Spinal cord (tissue), 10 donors: ENCODE data around the gene FADS2. TPM values are rescaled to one million over a fixed set of nuclear protein-coding genes. Genes with fewer than 3 reads are reported as not detected.
A peak's percentile ranks its signal among the peaks of the same experiment; 100 is the strongest.

Source experiments
- DNase-seq, 6 donors: peaks; one replicate each; pipeline versions ENCODE4 v3.0.0 to v3.0.0-alpha.2; 2013 to 2015; ENCODE audit warnings: low spot score in 6 of 6, low read depth in 4 of 6
- H3K27ac ChIP-seq: one replicate; pipeline ENCODE4 v1.5.1; 2013; ENCODE audit warnings: low read depth, low read length, control low read depth
- H3K27me3 ChIP-seq: one replicate; pipeline ENCODE4 v1.6.1; 2013; ENCODE audit warnings: low read length; ENCODE audit not compliant: control insufficient read depth, insufficient read depth
- H3K36me3 ChIP-seq: one replicate; pipeline ENCODE4 v1.6.1; 2013; ENCODE audit warnings: low read length; ENCODE audit not compliant: control insufficient read depth, insufficient read depth
- H3K4me1 ChIP-seq: one replicate; pipeline ENCODE4 v1.6.1; 2013; ENCODE audit warnings: low read length; ENCODE audit not compliant: control insufficient read depth, insufficient read depth
- H3K4me3 ChIP-seq: one replicate; pipeline ENCODE4 v1.5.1; 2013; ENCODE audit warnings: low read depth, low read length, control low read depth
- H3K9me3 ChIP-seq: one replicate; pipeline ENCODE4 v1.6.1; 2013; ENCODE audit warnings: low read length; ENCODE audit not compliant: control insufficient read depth, insufficient read depth
- WGBS: methylation state at CpG from one replicate; pipeline ENCODE4 v1.1.5; 2013; ENCODE audit warnings: missing lambda C conversion rate; ENCODE audit not compliant: insufficient coverage; 5-methylcytosine and 5-hydroxymethylcytosine counted together
- polyA plus RNA-seq, 2 donors: library from polyadenylated mRNA; unstranded; fragments of 120-200 nt; gene quantifications; one replicate each; pipeline ENCODE4 v1.2.1, GENCODE V29; 2013; ENCODE audit not compliant: insufficient read length in 2 of 2
- total RNA-seq, 2 donors: library from RNA; depleted of rRNA in 1 of 2; stranded (reverse); fragments of 120-200 nt in 1 of 2; fragments of >200 nt in 1 of 2; gene quantifications; one replicate each; pipeline versions ENCODE4 v1.2.3 to v1.2.4, GENCODE V29; 2013 to 2014
- donor health status: healthy.

The FADS2 gene
- total and polyA plus RNA-seq, 4 donors: 125 to 452 (median 293) TPM

DNA sequence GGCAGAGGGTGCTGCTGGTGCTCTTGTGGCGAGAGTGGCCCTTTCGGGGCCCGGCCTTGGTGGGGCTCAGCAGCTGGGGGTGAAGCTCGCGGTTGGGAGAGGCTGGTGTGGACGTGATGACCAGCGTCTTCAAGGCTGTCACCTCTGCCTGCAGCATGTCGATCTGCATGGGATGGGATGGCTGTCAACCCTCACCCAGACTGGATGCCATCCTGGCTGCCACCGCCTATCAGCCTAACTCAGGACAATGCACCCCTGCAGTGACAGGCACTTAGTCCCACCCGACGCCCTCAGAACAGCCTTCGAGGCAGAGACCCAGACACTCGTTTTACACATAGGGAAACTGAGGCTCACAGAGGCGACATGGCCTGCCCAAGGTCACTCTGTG lies 78.4 kb downstream of the FADS2 start:
- Histone ChIP-seq H3K36me3 (peaks cover 54% of the 10 kb centered on the region), H3K27ac (no peak overlapping the region), H3K27me3 (no peaks in the 10 kb centered on the region), H3K9me3 (no peaks in the 10 kb centered on the region), H3K4me3 (no peak overlapping the region), H3K4me1 (peaks cover 26% of the 10 kb centered on the region)
- no peak for DNase-seq
- WGBS: 83% methylated on average over 14 of the region's 14 CpGs

GRCh38 chr11:61907282-61907681 lies 79.2 kb downstream of the FADS2 start:
- Histone ChIP-seq H3K27me3 (no peaks in the 10 kb centered on the region), H3K4me3 (no peak overlapping the region), H3K4me1 (peaks cover 34% of the 10 kb centered on the region), H3K27ac (no peak overlapping the region), H3K36me3 (peaks cover 52% of the 10 kb centered on the region), H3K9me3 (no peaks in the 10 kb centered on the region)
- no peak for DNase-seq
- WGBS: 87% methylated on average over 18 of the region's 19 CpGs

DNA sequence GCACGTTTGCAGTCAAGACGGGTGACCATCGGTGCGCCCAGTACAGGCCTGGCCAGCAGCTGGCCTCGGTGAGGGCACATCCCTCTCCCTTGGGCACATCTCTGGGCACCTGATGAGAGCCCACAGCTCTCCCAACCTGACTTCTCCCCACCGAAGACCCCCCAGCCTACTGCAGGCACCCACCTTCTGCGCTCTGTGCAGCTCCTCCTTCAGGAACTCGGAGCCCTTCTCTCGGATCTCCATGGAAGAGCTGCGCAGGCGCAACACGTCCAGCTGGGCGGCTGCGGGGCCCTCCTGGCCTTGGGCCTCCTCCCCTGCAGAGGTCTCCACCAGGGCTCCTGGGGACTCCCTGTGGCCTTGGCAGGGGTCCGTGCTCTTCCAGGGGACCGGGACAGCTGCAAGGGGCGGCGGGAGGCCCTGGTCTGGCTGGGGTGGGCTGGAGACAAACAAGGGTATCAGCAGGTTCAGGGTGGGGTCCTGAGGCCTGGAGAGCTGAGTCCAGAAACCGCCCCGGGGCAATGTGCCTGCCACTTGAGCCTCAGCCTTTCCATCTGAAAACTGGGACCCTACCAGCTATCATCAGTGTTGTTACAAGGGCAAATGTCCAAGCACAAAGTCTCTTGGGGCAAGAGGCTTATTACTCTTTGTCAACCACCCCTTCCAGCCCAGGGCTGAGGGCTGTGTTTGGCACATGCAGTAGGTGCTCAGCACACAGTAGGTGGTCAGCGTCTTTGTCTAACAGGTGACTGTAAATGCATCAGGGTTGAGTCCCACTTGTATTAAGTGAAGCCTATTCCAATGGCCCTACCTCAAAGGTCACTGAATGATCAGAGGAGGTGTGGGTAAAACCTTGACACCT lies 80.0 kb downstream of the FADS2 start:
- Histone ChIP-seq H3K4me1 (peaks cover 39% of the 10 kb centered on the region), H3K9me3 (no peaks in the 10 kb centered on the region), H3K36me3 (peaks cover 44% of the 10 kb centered on the region), H3K4me3 (no peak overlapping the region), H3K27ac (peak overlapping the region; percentile 1), H3K27me3 (no peaks in the 10 kb centered on the region)
- 84% methylated on average over 20 of the region's 21 CpGs for WGBS
- no peak for DNase-seq

GRCh38 chr11:61908730-61909316 lies 80.7 kb downstream of the FADS2 start:
- Histone ChIP-seq H3K27ac (peak overlapping the region; percentile 1), H3K27me3 (no peaks in the 10 kb centered on the region), H3K9me3 (no peaks in the 10 kb centered on the region), H3K4me3 (no peak overlapping the region), H3K36me3 (peaks cover 46% of the 10 kb centered on the region), H3K4me1 (peaks cover 43% of the 10 kb centered on the region)
- peak in 2 of 6 donors; percentile 51 to 76 for DNase-seq
- WGBS: 47% methylated on average over 10 of the region's 10 CpGs

DNA sequence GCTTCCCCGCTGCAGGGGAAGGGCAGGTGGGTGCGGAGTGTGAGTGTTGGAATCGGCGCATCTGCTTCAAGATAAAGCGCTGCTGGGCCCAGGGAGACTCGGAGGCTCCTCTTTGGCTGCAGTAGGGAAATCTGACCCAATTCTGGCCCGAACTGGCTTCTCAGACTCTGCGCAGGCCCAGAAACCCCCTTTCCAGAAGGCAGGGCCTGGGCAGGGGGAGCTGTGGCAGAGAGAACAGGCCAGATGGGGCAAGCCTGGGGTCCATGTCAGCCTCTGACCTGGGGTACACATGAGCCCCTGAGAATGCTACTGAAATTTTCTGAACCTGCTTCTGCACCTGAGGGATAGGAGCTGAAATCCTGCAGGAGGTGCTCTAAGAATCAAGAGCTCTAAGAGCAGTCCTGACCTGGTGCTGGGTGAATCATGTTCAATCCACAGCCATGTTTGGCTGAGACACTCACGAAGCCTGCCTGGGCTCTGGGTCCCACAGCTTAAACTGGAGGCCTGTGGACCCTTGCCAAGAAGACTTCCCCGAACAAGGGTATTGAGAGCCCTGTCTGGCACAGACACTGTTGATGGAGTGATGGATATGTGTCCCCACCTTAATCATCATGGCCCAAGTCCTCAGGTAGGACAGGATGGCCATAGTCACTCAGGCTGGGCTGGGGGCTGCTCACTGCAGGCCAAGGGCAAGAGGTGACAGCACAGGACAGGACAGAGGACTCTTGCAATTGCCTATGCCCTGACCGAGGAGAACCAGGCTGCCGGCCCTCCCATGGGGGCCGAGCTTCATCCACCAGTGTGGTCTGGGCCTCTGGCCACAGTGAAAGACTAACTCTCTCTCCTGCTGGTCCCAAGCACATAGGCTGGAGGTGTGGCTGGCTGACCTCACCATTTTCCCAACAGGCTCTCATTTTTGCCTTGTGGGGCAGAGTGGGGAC lies 82.4 kb downstream of the FADS2 start:
- Histone ChIP-seq H3K4me1 (peaks cover 43% of the 10 kb centered on the region), H3K27ac (peak overlapping the region; percentile 47), H3K4me3 (no peak overlapping the region), H3K27me3 (no peaks in the 10 kb centered on the region), H3K36me3 (peaks cover 31% of the 10 kb centered on the region), H3K9me3 (no peaks in the 10 kb centered on the region)
- WGBS: 85% methylated on average over 12 of the region's 13 CpGs
- DNase-seq: no peak

DNA sequence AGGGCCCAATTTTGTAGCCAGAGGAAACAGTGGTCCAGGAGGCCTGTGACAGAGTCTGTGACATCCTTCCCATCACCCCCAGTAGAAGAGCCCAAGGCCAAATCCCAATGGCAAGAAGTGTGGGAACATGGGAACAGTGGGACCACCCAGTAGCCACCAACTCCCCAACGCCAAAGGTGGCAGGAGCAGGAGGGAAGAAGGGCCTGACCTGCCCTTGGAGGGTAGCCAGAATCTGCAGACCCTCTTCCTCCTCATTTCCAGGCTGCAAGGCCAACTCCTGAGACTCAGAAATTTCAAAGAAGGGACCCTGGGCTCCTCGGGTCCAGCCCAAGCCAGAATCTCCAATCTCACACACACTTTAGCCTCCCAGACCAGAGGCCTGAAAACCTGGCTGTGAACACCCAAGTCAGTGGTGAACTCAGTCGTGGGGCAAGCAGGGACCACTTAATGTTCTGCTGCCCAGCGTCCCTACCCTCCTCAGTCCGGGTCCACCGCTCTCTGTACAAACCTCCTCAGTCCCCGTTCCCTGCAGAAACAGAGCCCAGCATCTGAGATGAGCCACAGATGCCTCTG lies 83.1 kb downstream of the FADS2 start:
- 68% methylated on average over 5 of the region's 7 CpGs for WGBS
- Histone ChIP-seq H3K36me3 (peaks cover 23% of the 10 kb centered on the region), H3K4me1 (peaks cover 43% of the 10 kb centered on the region), H3K9me3 (no peaks in the 10 kb centered on the region), H3K27ac (peak overlapping the region; percentile 47), H3K4me3 (no peak overlapping the region), H3K27me3 (no peaks in the 10 kb centered on the region)
- no peak for DNase-seq

DNA sequence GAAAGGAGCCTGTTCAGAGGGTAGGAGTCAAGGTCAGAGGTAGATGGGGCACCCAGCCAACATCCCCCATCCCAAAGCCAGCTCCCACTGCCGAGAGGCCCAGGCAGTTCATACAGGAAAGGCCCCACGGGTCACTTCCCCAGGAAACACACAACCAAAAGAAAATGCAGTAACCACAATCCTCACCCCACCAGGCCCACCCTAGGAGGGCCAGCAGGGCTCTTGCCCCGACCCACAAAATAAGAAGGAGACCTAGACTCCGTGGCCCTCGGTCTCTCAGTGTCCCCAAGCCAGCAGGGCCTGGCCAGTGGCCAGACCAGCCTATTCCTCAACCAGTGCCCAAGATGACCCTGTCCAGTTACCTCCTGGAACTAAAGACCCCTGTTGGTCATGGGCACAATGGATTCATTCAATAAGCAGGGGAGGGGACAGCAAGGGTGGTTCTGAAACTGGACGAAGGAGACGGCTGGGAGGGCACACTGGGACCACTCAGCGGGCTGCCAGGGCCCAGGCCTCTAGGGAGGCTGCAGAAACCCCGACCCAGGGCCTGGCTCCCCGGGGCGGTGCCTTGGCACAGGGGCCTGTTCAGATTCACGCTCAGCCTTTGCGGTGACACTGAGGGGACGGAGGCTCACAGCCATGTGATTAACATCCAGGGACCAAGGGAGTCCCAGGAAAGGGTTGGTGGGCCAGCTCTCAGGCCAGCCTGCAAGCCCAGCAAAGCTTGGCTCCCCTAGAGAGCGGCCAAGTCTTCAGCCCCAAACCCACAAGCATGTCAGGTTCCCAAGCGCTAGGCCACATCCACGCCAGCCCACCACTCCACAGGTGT lies 83.8 kb downstream of the FADS2 start:
- DNase-seq: peak in 1 of 6 donors; percentile 7

DNA sequence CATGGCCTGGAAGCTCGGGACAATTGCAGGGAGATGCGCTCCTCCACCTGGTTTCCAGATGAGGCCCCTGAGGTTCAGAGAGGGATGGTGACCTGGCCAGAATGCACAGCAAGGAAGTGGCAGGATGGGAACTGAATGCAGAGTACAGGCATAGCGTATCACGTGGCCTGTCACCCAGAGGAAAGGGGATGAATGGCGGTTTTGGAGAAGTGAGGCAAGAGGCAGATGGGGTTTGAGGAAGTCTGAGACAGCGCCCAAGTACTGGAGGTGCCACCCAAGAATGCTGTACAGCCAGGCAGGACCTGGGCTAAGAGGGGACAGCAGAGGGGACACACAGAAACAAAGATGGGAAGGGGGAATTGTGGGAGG lies 84.4 kb downstream of the FADS2 start:
- DNase-seq: peak in 1 of 6 donors; percentile 13
- Histone ChIP-seq H3K36me3 (peaks cover 10% of the 10 kb centered on the region), H3K27me3 (no peaks in the 10 kb centered on the region), H3K9me3 (no peaks in the 10 kb centered on the region), H3K4me3 (no peak overlapping the region), H3K27ac (no peak overlapping the region), H3K4me1 (peaks cover 51% of the 10 kb centered on the region)
- 84% methylated on average over 6 of the region's 6 CpGs for WGBS

More for the DNA sequence above, 83.8 kb downstream of the FADS2 start:
- 69% methylated on average over 16 of the region's 17 CpGs for WGBS
- Histone ChIP-seq H3K36me3 (peaks cover 16% of the 10 kb centered on the region), H3K4me1 (peaks cover 50% of the 10 kb centered on the region), H3K9me3 (no peaks in the 10 kb centered on the region), H3K4me3 (no peak overlapping the region), H3K27me3 (no peaks in the 10 kb centered on the region), H3K27ac (peak overlapping the region; percentile 47)
